PC-9 (cell line): ENCODE results near the gene IMPG1. TPM values are rescaled to one million over a fixed set of nuclear protein-coding genes. Genes with fewer than 3 reads are reported as not detected.

ENCODE experiments used
- BruUV-seq: library from RNA; stranded (reverse); fragments of 400-500 nt; replicated peaks from 2 replicates; lab custom pipeline; 2021; lab: Mats Ljungman, UMichigan
- CTCF ChIA-PET: fragments of 300-600 bp; sonication (Branson Sonifier 250); formaldehyde crosslinking; loops from one replicate; lab custom pipeline; 2022; ENCODE audit warnings: antibody characterized with exemption; lab: Charles Lee
- POLR2A ChIA-PET: fragments of 300-600 bp; sonication (Branson Sonifier 250); formaldehyde crosslinking; loops from one replicate; lab custom pipeline; 2022; ENCODE audit warnings: antibody characterized with exemption; ENCODE audit not compliant: unreplicated experiment; lab: Charles Lee
- DNase-seq, 2 experiments: peaks; one replicate each; pipeline versions ENCODE4 v3.0.0 to v3.0.0-alpha.2; 2015 to 2022; ENCODE audit warnings: mixed read lengths in 1 of 2
- H2AFZ ChIP-seq: fragments of 200-600 bp; sonication (generic); 2 replicates; pipeline ENCODE4 v1.8.1; 2017; ENCODE audit warnings: antibody characterized with exemption
- H3F3A ChIP-seq: fragments of 200-600 bp; sonication (generic); 2 replicates; pipeline ENCODE4 v1.8.1; 2017; ENCODE audit warnings: antibody characterized with exemption, mild to moderate bottlenecking, low read depth; ENCODE audit not compliant: insufficient read depth
- H3K27ac ChIP-seq: fragments of 200-600 bp; sonication (generic); 2 replicates; pipeline ENCODE4 v1.6.1; 2016; ENCODE audit warnings: mixed run types
- H3K27me3 ChIP-seq: fragments of 200-600 bp; sonication (generic); 2 replicates; pipeline ENCODE4 v1.6.1; 2016; ENCODE audit warnings: low read depth, mixed run types; ENCODE audit not compliant: insufficient read depth
- H3K36me3 ChIP-seq: fragments of 200-600 bp; sonication (generic); 2 replicates; pipeline ENCODE4 v1.6.1; 2016; ENCODE audit warnings: low read depth, mixed run types
- H3K4me1 ChIP-seq: fragments of 200-600 bp; sonication (generic); replicated peaks from 2 replicates; pipeline ENCODE4 v1.6.1; 2016; ENCODE audit warnings: mixed run types; ENCODE audit not compliant: insufficient read depth
- H3K4me2 ChIP-seq: fragments of 200-600 bp; sonication (generic); 2 replicates; pipeline ENCODE4 v1.6.1; 2017; ENCODE audit warnings: mixed run types
- H3K4me3 ChIP-seq: fragments of 200-600 bp; sonication (generic); 2 replicates; pipeline ENCODE4 v1.6.1; 2016; ENCODE audit warnings: mixed run types
- H3K79me2 ChIP-seq: fragments of 200-600 bp; sonication (generic); 2 replicates; pipeline ENCODE4 v1.6.1; 2017; ENCODE audit warnings: low read depth, mixed run types
- H3K9me2 ChIP-seq: fragments of 200-600 bp; sonication (generic); 2 replicates; pipeline ENCODE4 v1.8.1; 2017; ENCODE audit warnings: mild to moderate bottlenecking; ENCODE audit not compliant: insufficient read depth
- H3K9me3 ChIP-seq: fragments of 200-600 bp; sonication (generic); 2 replicates; pipeline ENCODE4 v1.8.1; 2016; ENCODE audit warnings: low read depth; ENCODE audit not compliant: insufficient read depth
- H4K20me1 ChIP-seq: fragments of 200-600 bp; sonication (generic); 2 replicates; pipeline ENCODE4 v1.8.1; 2017; ENCODE audit not compliant: insufficient read depth
- EZH2 ChIP-seq: fragments of 200-600 bp; sonication (generic); IDR thresholded peaks from 2 replicates; pipeline ENCODE4 v1.8.0; 2017; ENCODE audit warnings: antibody characterized with exemption, low read depth
- intact Hi-C: fragments of 100-400 bp; cut with micrococcal nuclease; formaldehyde crosslinking; loops from one replicate; pipeline ENCODE4 v1.10.0; 2022; ENCODE audit not compliant: unreplicated experiment
- total RNA-seq: library from RNA; stranded (reverse); gene quantifications from 2 replicates; pipeline ENCODE4 v1.2.3, GENCODE V29; 2021
- TF ChIP-seq, protein P1 (sequence below): fragments of 200-600 bp; sonication (generic); conservative IDR thresholded peaks from 2 replicates; pipeline ENCODE4 v1.6.1; 2017; ENCODE audit warnings: mixed run types, antibody characterized with exemption, mild to moderate bottlenecking, moderate library complexity

The IMPG1 gene
- total RNA-seq, 1 experiment from 2014 or later: not detected

DNA sequence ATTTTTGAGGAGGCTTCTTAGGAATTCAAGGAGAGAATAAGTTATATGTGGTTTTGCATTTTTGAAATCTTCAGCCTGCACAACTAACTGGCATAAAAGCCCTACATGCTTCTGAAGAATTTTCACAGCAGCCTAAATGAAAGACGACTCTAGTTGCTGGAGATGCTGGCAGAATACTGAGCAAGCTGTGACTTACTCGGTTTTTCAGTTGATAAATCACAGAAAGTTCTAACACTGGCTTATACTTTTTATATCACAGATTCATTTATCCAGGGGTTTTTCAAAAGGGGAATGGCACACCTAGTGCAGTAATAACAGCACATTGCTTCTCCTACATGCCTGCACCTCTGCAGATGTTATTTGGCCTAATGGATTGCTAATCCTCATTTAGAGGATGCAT, 134.6 kb downstream of the IMPG1 start:
- no peaks in the 10 kb centered on the region; the same call in 1 of the 2 replicates for H3K27me3 ChIP-seq
- no peaks in the 10 kb centered on the region for H3F3A ChIP-seq
- H3K9me2 ChIP-seq: 0 out of 2 replicates have a peak, but pooled peaks cover 4% of the 10 kb centered on the region
- BruUV-seq: no TSS peak
- no peaks in the 10 kb centered on the region for H4K20me1 ChIP-seq
- intact Hi-C loops: loop anchor here (10.0 kb wide), 3 partner anchors 407 to 927 kb away; no protein-coding TSS in a partner anchor
- H3K4me3 ChIP-seq: no peak overlapping the region
- H3K4me2 ChIP-seq: no peak overlapping the region
- TF ChIP-seq EZH2: no peak
- TF ChIP-seq, protein P1, sequence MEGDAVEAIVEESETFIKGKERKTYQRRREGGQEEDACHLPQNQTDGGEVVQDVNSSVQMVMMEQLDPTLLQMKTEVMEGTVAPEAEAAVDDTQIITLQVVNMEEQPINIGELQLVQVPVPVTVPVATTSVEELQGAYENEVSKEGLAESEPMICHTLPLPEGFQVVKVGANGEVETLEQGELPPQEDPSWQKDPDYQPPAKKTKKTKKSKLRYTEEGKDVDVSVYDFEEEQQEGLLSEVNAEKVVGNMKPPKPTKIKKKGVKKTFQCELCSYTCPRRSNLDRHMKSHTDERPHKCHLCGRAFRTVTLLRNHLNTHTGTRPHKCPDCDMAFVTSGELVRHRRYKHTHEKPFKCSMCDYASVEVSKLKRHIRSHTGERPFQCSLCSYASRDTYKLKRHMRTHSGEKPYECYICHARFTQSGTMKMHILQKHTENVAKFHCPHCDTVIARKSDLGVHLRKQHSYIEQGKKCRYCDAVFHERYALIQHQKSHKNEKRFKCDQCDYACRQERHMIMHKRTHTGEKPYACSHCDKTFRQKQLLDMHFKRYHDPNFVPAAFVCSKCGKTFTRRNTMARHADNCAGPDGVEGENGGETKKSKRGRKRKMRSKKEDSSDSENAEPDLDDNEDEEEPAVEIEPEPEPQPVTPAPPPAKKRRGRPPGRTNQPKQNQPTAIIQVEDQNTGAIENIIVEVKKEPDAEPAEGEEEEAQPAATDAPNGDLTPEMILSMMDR: no peak
- no peak for DNase-seq
- CTCF ChIA-PET: no interaction called here
- no peak overlapping the region for H2AFZ ChIP-seq
- POLR2A ChIA-PET: no interaction called here
- no peaks in the 10 kb centered on the region for H3K4me1 ChIP-seq
- H3K79me2 ChIP-seq: no peaks in the 10 kb centered on the region
- no peaks in the 10 kb centered on the region for H3K9me3 ChIP-seq
- no peaks in the 10 kb centered on the region for H3K36me3 ChIP-seq
- H3K27ac ChIP-seq: no peak overlapping the region

DNA sequence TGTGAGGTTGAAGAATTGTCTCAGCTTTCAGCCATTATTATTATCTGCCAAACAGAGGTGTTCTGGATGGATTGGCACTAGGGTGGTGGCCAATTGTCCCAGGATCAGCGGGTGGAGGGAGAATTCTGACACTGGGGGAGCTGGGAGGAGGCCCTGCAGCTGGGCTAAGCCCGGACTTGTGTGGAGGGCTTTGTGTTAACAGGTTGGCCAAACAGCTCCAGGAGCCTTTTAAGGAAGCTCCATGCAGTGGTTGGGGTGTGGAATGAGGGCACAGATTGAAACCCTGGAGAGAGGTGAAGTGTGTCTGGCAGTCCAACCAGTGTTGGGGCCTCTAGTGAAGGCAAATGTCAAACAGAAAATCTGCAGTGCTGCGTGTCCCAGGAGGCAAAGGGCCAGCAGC, 135.8 kb downstream of the IMPG1 start:
- Histone ChIP-seq H3K4me3 (no peak overlapping the region), H3K27me3 (no peaks in the 10 kb centered on the region; the same call in 1 of the 2 replicates), H3K79me2 (no peaks in the 10 kb centered on the region), H3K9me2 (0 out of 2 replicates have a peak, but pooled peaks cover 4% of the 10 kb centered on the region), H3K4me1 (no peaks in the 10 kb centered on the region), H3F3A (no peaks in the 10 kb centered on the region), H3K9me3 (no peaks in the 10 kb centered on the region), H2AFZ (no peak overlapping the region), H4K20me1 (no peaks in the 10 kb centered on the region), H3K4me2 (no peak overlapping the region), H3K36me3 (no peaks in the 10 kb centered on the region), H3K27ac (no peak overlapping the region)
- intact Hi-C loops: loop anchor here (10.0 kb wide), 3 partner anchors 408 to 928 kb away; no protein-coding TSS in a partner anchor
- BruUV-seq: no TSS peak
- POLR2A ChIA-PET: no interaction called here
- no peak for TF ChIP-seq EZH2
- TF ChIP-seq, protein P1: no peak
- no peak for DNase-seq
- CTCF ChIA-PET: no interaction called here

- H3F3A ChIP-seq: no peaks in the 10 kb centered on the region
- H3K27ac ChIP-seq: no peak overlapping the region
- H3K9me2 ChIP-seq: 0 out of 2 replicates have a peak, but pooled peaks cover 4% of the 10 kb centered on the region
- no TSS peak for BruUV-seq
- no peaks in the 10 kb centered on the region for H4K20me1 ChIP-seq
- no peaks in the 10 kb centered on the region for H3K9me3 ChIP-seq
- no peaks in the 10 kb centered on the region for H3K4me1 ChIP-seq
- H2AFZ ChIP-seq: no peak overlapping the region
- no peaks in the 10 kb centered on the region; the same call in 1 of the 2 replicates for H3K27me3 ChIP-seq
- no peaks in the 10 kb centered on the region for H3K36me3 ChIP-seq
- no peak overlapping the region for H3K4me3 ChIP-seq
- intact Hi-C loops: loop anchor here (2.0 to 10.0 kb wide), 4 partner anchors 409 to 1521 kb away; no protein-coding TSS in a partner anchor
- no peaks in the 10 kb centered on the region for H3K79me2 ChIP-seq
- CTCF ChIA-PET: interaction anchor here (0.6 to 1.7 kb wide), 2 partner anchors 322 to 416 kb away, joined by 4 read pairs; no protein-coding TSS in a partner anchor
- H3K4me2 ChIP-seq: no peak overlapping the region
- POLR2A ChIA-PET: no interaction called here
- TF ChIP-seq, protein P1: no peak
- TF ChIP-seq EZH2: no peak
- DNase-seq: no peak
Measured at GRCh38 chr6:75935473-75935793, 137.0 kb downstream of the IMPG1 start.
